IgD-negative memory B cell (primary cell): ENCODE data around the gene COX5B. TPM values are rescaled to one million over a fixed set of nuclear protein-coding genes. Genes with fewer than 3 reads are reported as not detected.
A peak's percentile ranks its signal among the peaks of the same experiment; 100 is the strongest.

Source experiments
- H3K27ac Mint-ChIP-seq, 3 donors: one replicate each; pipeline ENCODE4 v1.8.0; 2020 to 2022; ENCODE audit warnings: mild to moderate bottlenecking in 3 of 3, mixed read lengths in 3 of 3, moderate library complexity in 1 of 3
- H3K27me3 Mint-ChIP-seq: one replicate; pipeline ENCODE4 v1.8.0; 2021; ENCODE audit warnings: mixed read lengths
- H3K36me3 Mint-ChIP-seq: one replicate; pipeline ENCODE4 v1.8.0; 2020; ENCODE audit warnings: mild to moderate bottlenecking, mixed read lengths
- H3K4me1 Mint-ChIP-seq, 3 donors: one replicate each; pipeline ENCODE4 v1.8.0; 2020 to 2022; ENCODE audit warnings: mixed read lengths in 3 of 3, mild to moderate bottlenecking in 1 of 3
- H3K4me3 Mint-ChIP-seq, 4 donors: one replicate each; pipeline ENCODE4 v1.8.0; 2020 to 2022; ENCODE audit warnings: mild to moderate bottlenecking in 4 of 4, mixed read lengths in 4 of 4, moderate library complexity in 3 of 4
- H3K9me3 Mint-ChIP-seq, 3 donors: one replicate each; pipeline ENCODE4 v1.8.0; 2020 to 2021; ENCODE audit warnings: mixed read lengths in 3 of 3, mild to moderate bottlenecking in 1 of 3
- polyA plus RNA-seq: library from polyadenylated mRNA; unstranded; fragments of 300-500 nt; fragmentation: Illumina TruSeq; gene quantifications from one replicate; pipeline ENCODE4 v1.2.3, GENCODE V29; 2021

COX5B gene
- polyA plus RNA-seq, 1 donor from 2014 or later = 373 TPM

DNA sequence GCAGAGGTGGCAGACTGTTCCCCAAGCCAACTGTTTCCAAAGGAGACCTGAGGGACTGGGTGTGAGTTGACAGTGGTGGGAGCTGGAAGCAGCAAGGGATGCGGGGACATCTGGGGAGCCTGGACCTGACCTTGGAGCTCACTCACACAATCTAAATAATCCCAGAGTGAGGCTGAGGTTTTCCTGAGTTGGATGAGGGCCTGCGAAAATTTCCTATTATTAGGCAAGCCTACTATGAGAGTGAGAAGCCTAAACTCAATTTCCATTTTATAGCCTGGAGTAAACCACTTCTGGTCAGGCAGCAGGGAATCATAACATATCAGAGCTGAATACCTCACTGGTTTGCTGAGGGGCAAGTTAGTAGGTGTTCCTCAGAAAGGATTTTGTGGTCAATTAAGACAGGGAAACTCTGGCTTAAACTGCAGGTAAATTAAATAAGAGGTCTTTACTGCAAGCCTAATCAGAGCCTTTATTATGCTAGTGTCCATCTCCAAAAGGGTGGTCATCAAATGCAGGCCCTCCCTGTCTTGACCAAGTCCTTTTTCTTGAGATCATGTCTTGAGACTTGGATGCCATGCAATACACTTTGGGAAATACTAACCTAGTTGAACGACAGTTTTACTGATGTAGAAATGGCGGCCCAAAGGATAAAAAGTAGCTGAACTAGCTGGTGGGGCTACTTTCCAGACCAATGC lies 1.7 kb upstream of the COX5B start:
- Mint-ChIP-seq H3K36me3 (no peaks in the 10 kb centered on the region), H3K9me3 (no peaks in the 10 kb centered on the region), H3K27me3 (peaks cover 2% of the 10 kb centered on the region), H3K27ac (no peak overlapping the region), H3K4me3 (peak overlapping the region in 3 of 4 donors; percentile 38 to 69 (median 61)), H3K4me1 (peaks cover 10 to 20% (median 11%) of the 10 kb centered on the region in 3 donors)

DNA sequence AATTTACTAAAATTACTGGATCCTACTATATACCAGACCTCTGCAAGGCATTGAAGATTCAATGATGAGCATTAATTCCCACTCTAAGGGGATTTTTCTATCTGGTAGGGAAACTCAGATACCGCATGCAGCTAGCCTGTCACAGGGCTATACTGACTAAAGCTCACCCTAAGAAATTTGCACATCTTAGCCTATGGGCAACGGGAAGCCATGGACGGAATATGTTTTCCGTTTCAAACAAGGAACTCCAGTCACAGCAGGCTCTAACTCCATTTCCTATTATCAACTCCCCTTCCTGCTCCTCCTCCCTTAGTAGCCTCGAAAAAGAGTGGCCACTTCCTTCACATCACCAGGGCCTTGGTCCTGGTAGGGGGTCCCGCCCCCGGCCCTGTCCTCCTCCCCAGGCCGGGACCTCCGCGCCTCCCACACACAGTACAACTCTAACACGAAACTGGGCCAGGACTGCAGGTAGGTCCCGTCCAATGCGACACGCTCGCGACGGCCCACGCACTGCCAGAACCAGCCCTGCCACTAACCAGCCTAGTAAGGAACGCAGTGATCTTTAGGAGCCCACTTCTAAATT lies 659 bp upstream of the COX5B start:
- Mint-ChIP-seq H3K9me3 (no peaks in the 10 kb centered on the region), H3K4me3 (peak overlapping the region; percentile 93 to 97 (median 94)), H3K4me1 (peaks cover 11 to 20% (median 13%) of the 10 kb centered on the region in 3 donors), H3K36me3 (no peaks in the 10 kb centered on the region), H3K27me3 (no peaks in the 10 kb centered on the region), H3K27ac (peak overlapping the region; percentile 85 to 95 (median 92))

DNA sequence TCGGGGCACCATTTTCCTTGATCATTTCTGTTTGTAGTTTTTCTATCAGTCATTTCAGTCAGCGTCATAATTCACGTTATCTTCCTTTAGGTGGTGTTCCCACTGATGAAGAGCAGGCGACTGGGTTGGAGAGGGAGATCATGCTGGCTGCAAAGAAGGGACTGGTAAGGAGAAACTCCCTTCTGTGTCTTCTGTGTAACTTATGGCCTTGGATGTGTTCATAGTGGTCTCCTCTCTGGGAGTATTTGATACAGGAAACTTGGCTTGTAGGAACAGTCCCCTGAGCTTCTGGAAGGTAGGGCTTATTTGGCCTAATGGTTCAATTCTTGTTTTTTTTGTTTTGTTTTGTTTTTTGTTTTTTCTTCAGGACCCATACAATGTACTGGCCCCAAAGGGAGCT lies 1.1 kb downstream of the COX5B start:
- H3K27me3 Mint-ChIP-seq = no peaks in the 10 kb centered on the region

DNA sequence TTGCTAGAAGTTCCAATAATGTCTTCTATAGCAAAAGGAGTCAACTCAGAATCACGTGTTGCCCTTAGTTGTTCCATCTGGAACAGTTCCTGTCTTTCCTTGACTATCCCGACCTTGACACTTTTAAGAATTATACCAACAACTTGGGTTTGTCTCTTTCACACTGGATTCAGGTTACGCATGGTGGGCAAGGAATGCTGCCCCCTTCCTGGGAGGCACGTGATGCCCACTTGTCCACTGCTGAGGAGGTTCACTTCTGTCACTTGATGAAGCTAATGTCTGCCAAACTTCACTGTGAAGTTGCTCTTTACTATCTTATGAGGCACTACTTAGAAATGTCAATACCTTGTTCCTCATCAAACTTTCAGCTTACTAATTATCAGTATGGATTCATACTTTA lies 5.3 kb downstream of the COX5B start:
- H3K9me3 Mint-ChIP-seq = peaks cover 0 to 2% (median 1%) of the 10 kb centered on the region in 3 donors
- peaks cover 11 to 19% (median 12%) of the 10 kb centered on the region in 3 donors for H3K4me1 Mint-ChIP-seq
- H3K4me3 Mint-ChIP-seq = peak overlapping the region in 1 of 4 donors; percentile 77
- no peaks in the 10 kb centered on the region for H3K27me3 Mint-ChIP-seq
- H3K27ac Mint-ChIP-seq = peak overlapping the region in 1 of 3 donors; percentile 28
- H3K36me3 Mint-ChIP-seq = peaks cover 4% of the 10 kb centered on the region

More for the DNA sequence above, 1.1 kb downstream of the COX5B start:
- H3K4me3 Mint-ChIP-seq = peak overlapping the region; percentile 87 to 95 (median 94)
- H3K4me1 Mint-ChIP-seq = peaks cover 13 to 26% (median 15%) of the 10 kb centered on the region in 3 donors
- H3K36me3 Mint-ChIP-seq = no peaks in the 10 kb centered on the region
- H3K27ac Mint-ChIP-seq = peak overlapping the region; percentile 85 to 97 (median 86)
- no peaks in the 10 kb centered on the region for H3K9me3 Mint-ChIP-seq

DNA sequence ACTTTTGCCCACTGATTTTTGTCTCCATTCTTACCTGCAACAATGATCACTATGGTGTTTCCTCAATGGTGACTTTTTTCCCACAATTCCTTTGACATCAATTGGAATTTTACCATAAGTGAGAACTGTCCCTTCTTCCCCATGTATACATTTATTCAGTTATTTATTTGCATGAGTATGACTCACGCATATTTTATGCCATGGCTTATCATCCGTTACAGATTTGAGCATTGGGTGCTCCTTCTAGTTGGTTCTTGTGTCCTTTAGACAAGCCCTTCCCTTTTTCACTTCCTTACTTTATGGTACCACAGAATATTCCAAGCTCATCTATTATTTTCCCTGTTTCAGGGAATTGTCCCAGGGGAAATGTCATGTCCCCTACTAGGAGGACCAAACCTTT lies 7.6 kb downstream of the COX5B start:
- Mint-ChIP-seq H3K36me3 (peaks cover 4% of the 10 kb centered on the region), H3K9me3 (peaks cover 0 to 2% (median 1%) of the 10 kb centered on the region in 3 donors), H3K27me3 (no peaks in the 10 kb centered on the region), H3K4me1 (peaks cover 4 to 7% (median 5%) of the 10 kb centered on the region in 3 donors), H3K4me3 (peak overlapping the region in 1 of 4 donors; percentile 56), H3K27ac (peak overlapping the region in 1 of 3 donors; percentile 19)

DNA sequence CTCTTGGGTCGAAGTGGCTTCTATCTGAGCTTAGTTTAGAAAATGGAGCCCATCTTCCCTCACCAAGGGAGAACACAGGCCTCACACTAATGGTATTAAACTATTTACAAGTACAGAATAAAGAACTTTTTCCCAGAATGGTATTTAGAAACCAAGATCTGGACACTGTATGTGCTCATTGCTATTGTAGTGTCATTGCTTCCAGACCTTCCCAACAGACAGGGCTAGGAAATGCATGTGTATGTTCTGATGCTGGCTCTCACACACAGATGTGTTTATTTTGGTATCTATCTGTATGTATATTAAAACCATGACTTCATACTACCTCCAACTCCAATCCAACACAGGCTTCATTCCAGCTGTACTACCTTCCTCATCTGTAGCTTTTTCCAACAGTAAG lies 8.0 kb downstream of the COX5B start:
- H3K9me3 Mint-ChIP-seq = peaks cover 0 to 2% (median 1%) of the 10 kb centered on the region in 3 donors
- H3K27ac Mint-ChIP-seq = peak overlapping the region in 2 of 3 donors; percentile 19 to 81
- peaks cover 4% of the 10 kb centered on the region for H3K36me3 Mint-ChIP-seq
- H3K4me3 Mint-ChIP-seq = peak overlapping the region in 1 of 4 donors; percentile 56
- no peaks in the 10 kb centered on the region for H3K27me3 Mint-ChIP-seq
- H3K4me1 Mint-ChIP-seq = peaks cover 4 to 6% (median 5%) of the 10 kb centered on the region in 3 donors

DNA sequence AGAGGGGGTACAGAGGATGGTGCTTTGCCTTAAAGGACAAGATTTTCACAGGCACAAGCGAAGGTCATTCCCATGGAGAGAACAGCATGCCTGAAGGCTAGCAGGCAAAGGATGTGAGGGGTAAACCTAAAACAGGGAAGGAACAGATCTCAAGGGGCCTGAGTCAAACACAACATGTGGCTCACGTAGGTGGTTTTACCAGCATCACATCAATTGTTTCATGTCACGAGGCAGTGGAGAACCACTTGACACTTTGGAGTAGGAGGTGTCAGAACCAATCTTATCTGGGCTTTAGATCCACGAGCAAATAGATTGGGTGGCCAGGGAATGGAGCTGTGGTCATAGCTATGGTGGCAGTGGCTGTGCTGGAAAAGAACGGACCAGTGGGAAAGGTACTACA lies 8.4 kb downstream of the COX5B start:
- H3K4me3 Mint-ChIP-seq = peak overlapping the region in 1 of 4 donors; percentile 56
- peak overlapping the region in 2 of 3 donors; percentile 19 to 81 for H3K27ac Mint-ChIP-seq
- H3K27me3 Mint-ChIP-seq = no peaks in the 10 kb centered on the region
- H3K4me1 Mint-ChIP-seq = peaks cover 4 to 6% (median 5%) of the 10 kb centered on the region in 3 donors
- peaks cover 4% of the 10 kb centered on the region for H3K36me3 Mint-ChIP-seq
- peaks cover 0 to 2% (median 1%) of the 10 kb centered on the region in 3 donors for H3K9me3 Mint-ChIP-seq

DNA sequence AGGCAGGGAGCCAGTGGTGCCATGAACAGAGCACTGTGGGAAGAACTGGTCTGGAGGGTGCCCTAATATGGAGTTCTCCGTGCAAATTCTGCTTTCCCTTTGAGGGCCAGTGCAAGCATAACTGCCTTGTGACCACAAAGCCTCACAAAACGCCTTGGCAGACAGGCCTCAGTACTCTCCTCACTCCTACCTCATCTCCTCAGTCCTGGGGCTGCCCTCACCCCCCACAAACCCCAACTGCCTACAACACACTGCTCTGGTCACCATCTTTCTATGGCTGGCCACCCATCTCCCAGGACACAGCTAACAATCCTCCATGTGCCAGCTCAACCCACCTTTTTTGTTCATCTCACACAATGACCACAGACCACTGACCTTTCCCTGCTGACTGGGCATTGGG lies 8.9 kb downstream of the COX5B start:
- Mint-ChIP-seq H3K4me1 (peaks cover 3 to 6% (median 4%) of the 10 kb centered on the region in 3 donors), H3K27ac (peak overlapping the region in 1 of 3 donors; percentile 45), H3K36me3 (peaks cover 4% of the 10 kb centered on the region), H3K4me3 (peak overlapping the region in 1 of 4 donors; percentile 56), H3K27me3 (no peaks in the 10 kb centered on the region), H3K9me3 (peaks cover 0 to 2% (median 1%) of the 10 kb centered on the region in 3 donors)

DNA sequence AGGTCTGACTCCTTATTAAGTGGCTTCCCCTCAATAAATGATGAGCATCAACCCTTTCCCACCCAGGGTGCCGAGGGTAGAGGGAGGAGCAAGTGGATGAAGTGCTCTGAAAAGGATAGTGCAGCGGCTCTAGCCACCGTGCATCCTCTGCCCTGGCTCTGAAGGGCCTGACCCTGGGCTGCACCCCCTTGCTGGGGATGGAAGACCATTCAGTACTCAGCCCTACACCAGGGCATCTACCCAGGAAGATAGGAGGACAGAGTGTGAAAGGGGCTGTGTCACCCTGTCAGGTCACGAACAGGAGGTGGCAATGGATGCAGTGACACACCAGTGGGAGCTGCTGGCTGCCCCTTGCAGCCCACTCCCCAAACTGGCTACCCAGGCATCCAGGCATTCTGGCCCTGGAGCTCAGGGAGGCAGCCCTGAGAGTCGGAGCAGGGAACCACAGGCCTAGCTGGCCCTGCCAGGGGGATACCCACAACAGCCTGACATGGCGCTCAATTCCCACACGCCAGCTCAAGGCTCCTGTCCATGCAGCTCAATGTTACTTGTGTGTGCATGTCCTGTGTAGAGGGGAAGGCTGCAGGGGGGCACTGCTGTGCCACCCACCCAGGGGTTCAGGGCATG lies 10.4 kb downstream of the COX5B start:
- no peak overlapping the region for H3K4me3 Mint-ChIP-seq

DNA sequence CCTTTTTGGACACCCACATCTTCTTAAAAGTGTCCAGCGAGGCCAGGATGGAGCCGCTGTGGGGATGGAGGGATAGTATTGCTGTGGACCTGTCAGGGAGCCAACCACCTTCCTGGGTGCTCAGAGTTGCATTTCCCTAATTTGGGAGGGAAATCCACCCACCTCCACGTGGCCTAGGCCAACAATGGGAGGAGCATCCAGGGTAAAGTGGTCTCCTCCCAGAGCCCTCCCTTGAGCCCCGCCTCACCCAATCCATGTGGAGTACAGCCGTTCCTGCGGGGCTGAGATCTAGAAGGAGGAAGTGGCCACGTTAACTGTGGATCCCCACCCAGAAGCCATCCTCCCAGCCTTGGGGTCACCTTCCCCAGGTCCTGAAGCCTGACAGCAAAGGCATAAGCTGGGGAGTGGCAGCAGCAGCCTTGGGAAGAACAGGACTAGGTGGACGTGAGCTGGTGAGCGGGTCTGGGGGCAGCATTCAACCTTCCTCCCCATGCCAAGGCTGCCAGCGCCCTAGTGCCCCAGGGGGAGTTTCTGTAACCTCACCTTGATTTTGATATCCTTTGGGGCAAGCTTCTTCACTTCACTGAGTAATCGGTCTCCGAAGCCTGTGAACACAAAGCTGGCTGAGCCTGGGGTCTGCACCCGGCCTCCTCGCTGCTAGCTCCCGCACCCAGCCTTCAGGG lies 11.2 kb downstream of the COX5B start:
- Mint-ChIP-seq H3K4me1 (peaks cover 6 to 10% (median 9%) of the 10 kb centered on the region in 3 donors), H3K4me3 (no peak overlapping the region), H3K9me3 (peaks cover 0 to 2% (median 1%) of the 10 kb centered on the region in 3 donors), H3K27me3 (no peaks in the 10 kb centered on the region), H3K36me3 (peaks cover 4% of the 10 kb centered on the region), H3K27ac (no peak overlapping the region)

More for the DNA sequence above, 10.4 kb downstream of the COX5B start:
- Mint-ChIP-seq H3K36me3 (peaks cover 4% of the 10 kb centered on the region), H3K27me3 (no peaks in the 10 kb centered on the region), H3K9me3 (peaks cover 0 to 2% (median 1%) of the 10 kb centered on the region in 3 donors), H3K4me1 (peaks cover 0 to 2% (median 1%) of the 10 kb centered on the region in 3 donors), H3K27ac (no peak overlapping the region)

DNA sequence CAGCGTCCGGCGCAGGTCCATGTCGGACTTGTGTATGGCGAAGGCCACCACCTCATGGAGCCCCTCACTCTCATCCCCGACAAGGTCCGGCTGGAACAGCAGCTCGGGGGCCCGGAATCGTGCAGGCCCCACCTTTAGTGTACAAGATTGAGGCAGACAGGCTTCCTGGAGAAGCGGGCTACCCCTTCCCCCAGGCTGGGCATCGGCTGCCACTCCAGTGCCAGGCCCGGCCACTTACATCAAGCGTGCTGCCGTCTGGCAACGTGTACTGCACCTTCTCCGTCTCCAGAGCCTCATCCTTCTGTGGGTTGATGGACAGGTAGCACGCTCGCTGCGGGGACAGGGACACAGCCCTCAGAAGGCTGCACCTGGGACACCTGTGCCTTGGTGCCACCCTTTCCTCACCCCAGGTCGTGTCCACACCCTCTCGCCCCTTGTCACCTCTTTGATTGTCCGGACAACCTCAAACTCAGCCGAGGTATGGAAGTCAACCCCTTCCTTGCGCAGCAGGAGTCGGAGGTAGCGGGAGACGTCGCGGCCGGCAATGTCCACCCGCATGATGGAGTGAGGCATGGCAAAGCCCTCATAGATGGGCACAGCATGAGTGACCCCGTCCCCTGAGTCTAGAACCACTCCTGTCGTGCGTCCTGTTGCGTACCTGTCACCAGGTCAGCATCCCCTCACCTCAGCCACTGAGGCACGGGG lies 12.3 kb downstream of the COX5B start:
- H3K4me1 Mint-ChIP-seq = peaks cover 17 to 19% (median 17%) of the 10 kb centered on the region in 3 donors
- no peak overlapping the region for H3K27ac Mint-ChIP-seq
- no peaks in the 10 kb centered on the region for H3K27me3 Mint-ChIP-seq
- peaks cover 0 to 2% (median 1%) of the 10 kb centered on the region in 3 donors for H3K9me3 Mint-ChIP-seq
- H3K4me3 Mint-ChIP-seq = peak overlapping the region in 1 of 4 donors; percentile 9
- H3K36me3 Mint-ChIP-seq = peaks cover 4% of the 10 kb centered on the region

DNA sequence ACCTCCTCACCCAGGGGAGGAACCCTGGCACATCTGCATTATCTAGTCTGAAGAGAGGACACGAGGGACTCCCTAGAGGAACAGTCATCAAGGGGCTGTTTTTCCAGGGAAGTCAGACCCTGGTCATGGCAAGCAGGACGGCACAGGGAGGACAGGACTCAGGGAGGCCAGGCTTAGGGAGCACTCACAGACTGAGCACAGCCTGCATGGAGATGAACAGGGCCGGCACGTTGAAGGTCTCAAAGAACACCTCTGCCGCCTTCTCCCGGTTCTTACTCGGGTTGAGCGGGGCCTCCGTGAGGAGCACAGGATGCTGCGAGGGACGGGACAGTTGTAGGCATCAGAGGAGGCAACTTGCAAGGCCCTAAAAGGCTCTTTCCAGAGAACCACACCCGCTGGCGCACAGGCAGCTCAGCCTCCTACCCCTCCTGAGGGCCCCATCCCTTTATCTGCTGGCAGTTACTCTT lies 12.9 kb downstream of the COX5B start:
- Mint-ChIP-seq H3K4me3 (peak overlapping the region in 1 of 4 donors; percentile 43), H3K36me3 (peaks cover 4% of the 10 kb centered on the region)

DNA sequence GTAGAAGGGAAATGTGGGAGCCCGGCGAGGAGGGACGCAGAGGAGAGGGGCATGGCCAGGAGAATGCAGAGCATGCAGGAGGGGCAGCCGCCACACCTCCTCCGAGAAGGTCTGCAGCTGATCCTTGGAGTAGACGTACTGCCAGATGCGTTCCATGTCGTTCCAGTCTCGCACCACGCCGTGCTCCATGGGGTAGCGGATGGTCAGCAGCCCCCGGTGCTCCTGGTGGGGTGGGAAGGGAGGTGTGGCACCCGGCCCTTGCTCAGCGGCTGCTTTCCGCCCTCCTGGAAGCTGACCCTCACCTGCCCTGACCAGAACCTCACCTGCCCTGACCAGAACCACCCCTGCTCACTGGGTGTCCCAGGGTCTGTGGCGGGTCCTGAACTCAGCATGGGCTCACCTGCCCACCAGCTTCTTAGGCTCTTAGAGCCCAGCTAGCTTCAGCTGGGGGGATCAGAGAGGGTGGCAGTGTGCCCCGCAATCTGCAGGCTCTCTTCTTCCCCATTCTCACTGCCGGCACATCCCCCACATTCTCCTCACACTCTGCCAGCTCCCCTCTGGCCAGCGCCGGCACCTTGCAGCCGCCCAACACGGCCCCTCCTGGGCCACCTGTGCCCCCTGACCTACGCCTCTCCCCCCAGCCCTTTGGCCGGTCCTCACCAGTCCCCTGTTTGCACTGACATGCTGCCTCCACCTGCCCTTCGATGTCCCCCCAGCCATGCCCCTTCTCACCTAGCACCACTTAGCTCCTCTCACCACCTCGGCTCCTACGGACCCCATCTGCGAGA lies 13.6 kb downstream of the COX5B start:
- H3K27ac Mint-ChIP-seq = no peak overlapping the region
- peaks cover under 1% of the 10 kb centered on the region for H3K36me3 Mint-ChIP-seq
- H3K27me3 Mint-ChIP-seq = no peaks in the 10 kb centered on the region
- H3K4me3 Mint-ChIP-seq = peak overlapping the region in 1 of 4 donors; percentile 43
- peaks cover 17 to 19% (median 18%) of the 10 kb centered on the region in 3 donors for H3K4me1 Mint-ChIP-seq
- H3K9me3 Mint-ChIP-seq = no peaks in the 10 kb centered on the region

More for the DNA sequence above, 12.9 kb downstream of the COX5B start:
- Mint-ChIP-seq H3K9me3 (peaks cover 0 to 1% (median 0%) of the 10 kb centered on the region in 3 donors), H3K27me3 (no peaks in the 10 kb centered on the region), H3K4me1 (peaks cover 17 to 19% (median 18%) of the 10 kb centered on the region in 3 donors), H3K27ac (no peak overlapping the region)
